GM12878 (cell line): ENCODE measurements around the gene UNC93B1. TPM values are rescaled to one million over a fixed set of nuclear protein-coding genes. Genes with fewer than 3 reads are reported as not detected.

Experiments
- BRCA1 ChIP-seq: IDR thresholded peaks from 2 replicates; pipeline ENCODE4 v1.6.1; 2011; ENCODE audit warnings: low read depth, low read length, improper control_type of control experiment
- CBX3 ChIP-seq: fragments of 200-600 bp; sonication (generic); IDR thresholded peaks from 2 replicates; pipeline ENCODE4 v1.6.1; 2016; ENCODE audit warnings: low read depth, borderline replicate concordance
- NR2C2 ChIP-seq: IDR thresholded peaks from 2 replicates; pipeline ENCODE4 v1.6.1; 2011; ENCODE audit warnings: borderline replicate concordance, low read depth; ENCODE audit not compliant: control insufficient read depth, insufficient read length
- PML ChIP-seq: IDR thresholded peaks from 2 replicates; pipeline ENCODE4 v1.6.1; 2012; ENCODE audit warnings: low read length, inconsistent platforms
- POLR2A ChIP-seq: IDR thresholded peaks from 2 replicates; pipeline ENCODE4 v1.6.1; 2011; ENCODE audit warnings: low read depth, mild to moderate bottlenecking, low read length
- RBBP5 ChIP-seq: fragments of 200-600 bp; sonication (generic); conservative IDR thresholded peaks from 2 replicates; pipeline ENCODE4 v1.6.1; 2016
- RCOR1 ChIP-seq: conservative IDR thresholded peaks from 2 replicates; pipeline ENCODE4 v1.6.1; 2012; ENCODE audit warnings: low read depth, low read length, improper control_type of control experiment
- RUNX3 ChIP-seq: IDR thresholded peaks from 2 replicates; pipeline ENCODE4 v1.6.1; 2012; ENCODE audit warnings: low read length, inconsistent platforms
- SRF ChIP-seq, 2 experiments: IDR thresholded peaks; 2 replicates each; pipeline ENCODE4 v1.6.1; 2011; ENCODE audit warnings: low read depth in 2 of 2, low read length in 2 of 2, mild to moderate bottlenecking in 1 of 2, moderate library complexity in 1 of 2
- polyA plus RNA-seq, 11 experiments: library from polyadenylated mRNA; depleted of rRNA in 4 of 11; unstranded in 6 of 11; stranded (reverse) in 5 of 11; fragments of >200 nt; fragmentation: Nextera tagmentation in 4 of 11; fragmentation: Illumina TruSeq in 1 of 11; extraction: Ambion mirVana in 4 of 11; extraction: Trizol in 1 of 11; gene quantifications; 1 replicate in 1 of 11; 2 replicates in 10 of 11; pipeline versions ENCODE4 v1.2.1 to v1.2.3, GENCODE V29; 2011 to 2016; ENCODE audit warnings: inconsistent platforms in 2 of 11, missing spikeins in 2 of 11, low read depth in 1 of 11
- total RNA-seq, 4 experiments: library from RNA; depleted of rRNA in 3 of 4; stranded (reverse); fragments of >200 nt in 3 of 4; fragmentation: Illumina TruSeq in 1 of 4; extraction: Trizol in 1 of 4; gene quantifications; 2 replicates each; pipeline versions ENCODE4 v1.2.1 to v1.2.3, GENCODE V29; 2013 to 2021
- TF ChIP-seq, protein P1 (sequence below): IDR thresholded peaks from 2 replicates; pipeline ENCODE4 v1.6.1; 2012; ENCODE audit warnings: low read depth, low read length, improper control_type of control experiment
- TF ChIP-seq, protein P2 (sequence below): fragments of 450-650 bp; IDR thresholded peaks from 2 replicates; pipeline ENCODE4 v1.6.1; 2017; ENCODE audit warnings: antibody characterized with exemption, mild to moderate bottlenecking, moderate library complexity
- TF ChIP-seq, protein P3 (sequence below): fragments of 450-650 bp; formaldehyde crosslinking; IDR thresholded peaks from 2 replicates; pipeline ENCODE4 v1.4.0; 2022; ENCODE audit warnings: mild to moderate bottlenecking, moderate library complexity
- TF ChIP-seq, protein P4 (sequence below): fragments of 450-650 bp; IDR thresholded peaks from 2 replicates; pipeline ENCODE4 v1.6.1; 2017; ENCODE audit warnings: mild to moderate bottlenecking, moderate library complexity
- TF ChIP-seq, protein P5 (sequence below), 3 experiments: IDR thresholded peaks in 2 of 3; conservative IDR thresholded peaks in 1 of 3; 2 replicates each; pipeline ENCODE4 v1.5.1; 2011; ENCODE audit warnings: low read depth in 3 of 3, low read length in 3 of 3, mild to moderate bottlenecking in 3 of 3, control low read depth in 2 of 3, moderate library complexity in 2 of 3, inconsistent platforms in 1 of 3, mixed read lengths in 1 of 3; ENCODE audit not compliant: control insufficient read depth in 2 of 3, insufficient read depth in 1 of 3; ENCODE audit errors: extremely low read depth in 1 of 3

The UNC93B1 gene
- total and polyA plus RNA-seq, 10 of the 15 experiments (the other 5 are each of a cell fraction or from before 2014, with no cell fraction given): 1.3 to 79.7 (median 36.3) TPM

DNA sequence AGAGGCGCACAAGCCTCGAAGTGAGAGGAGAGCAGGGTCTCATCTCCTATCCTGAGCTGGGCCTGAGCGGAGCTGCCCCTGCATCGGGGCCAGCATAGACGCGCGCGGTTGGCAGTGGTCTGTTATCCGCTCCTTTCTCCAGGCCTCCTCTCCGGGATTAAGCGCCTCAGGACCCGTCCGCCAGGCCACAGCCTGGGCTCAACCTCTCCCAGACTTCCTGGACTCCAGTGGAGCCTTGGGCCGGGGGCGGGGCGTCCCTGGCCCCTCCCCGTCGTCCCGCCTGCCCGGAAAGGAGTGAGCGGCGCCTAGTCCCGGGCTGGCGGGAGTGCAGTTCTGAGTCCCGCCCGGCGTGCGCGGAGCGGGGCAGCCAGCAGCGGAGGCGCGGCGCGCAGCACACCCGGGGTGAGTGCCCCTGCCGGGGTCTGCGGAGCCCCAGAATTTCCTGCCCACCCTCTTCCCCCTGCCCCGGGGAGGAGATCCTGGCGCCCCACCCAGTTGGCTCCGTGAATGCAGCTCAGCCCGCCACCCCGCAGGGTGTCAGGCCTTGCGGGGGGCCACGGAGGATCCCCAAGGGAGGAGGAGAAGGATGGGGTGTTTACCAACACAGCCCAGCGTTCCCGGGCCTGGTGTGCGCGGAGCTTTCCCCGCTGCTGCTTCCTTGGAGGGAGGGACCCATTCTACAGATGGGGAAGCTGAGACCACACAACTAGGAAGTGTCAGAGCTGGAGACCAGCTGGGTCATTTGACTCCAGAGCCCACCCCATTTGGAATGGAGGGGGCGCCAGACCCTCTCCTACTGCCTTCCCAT lies 35.0 kb upstream of the UNC93B1 start, which contains the start of gene TCIRG1 (continued):
- TF ChIP-seq, protein P1, sequence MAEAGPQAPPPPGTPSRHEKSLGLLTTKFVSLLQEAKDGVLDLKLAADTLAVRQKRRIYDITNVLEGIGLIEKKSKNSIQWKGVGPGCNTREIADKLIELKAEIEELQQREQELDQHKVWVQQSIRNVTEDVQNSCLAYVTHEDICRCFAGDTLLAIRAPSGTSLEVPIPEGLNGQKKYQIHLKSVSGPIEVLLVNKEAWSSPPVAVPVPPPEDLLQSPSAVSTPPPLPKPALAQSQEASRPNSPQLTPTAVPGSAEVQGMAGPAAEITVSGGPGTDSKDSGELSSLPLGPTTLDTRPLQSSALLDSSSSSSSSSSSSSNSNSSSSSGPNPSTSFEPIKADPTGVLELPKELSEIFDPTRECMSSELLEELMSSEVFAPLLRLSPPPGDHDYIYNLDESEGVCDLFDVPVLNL: no peak
- TF ChIP-seq RBBP5: no peak
- TF ChIP-seq PML: peak; percentile 82; the same call in 1 of the 2 replicates
- TF ChIP-seq CBX3: no peak
- TF ChIP-seq, protein P2, sequence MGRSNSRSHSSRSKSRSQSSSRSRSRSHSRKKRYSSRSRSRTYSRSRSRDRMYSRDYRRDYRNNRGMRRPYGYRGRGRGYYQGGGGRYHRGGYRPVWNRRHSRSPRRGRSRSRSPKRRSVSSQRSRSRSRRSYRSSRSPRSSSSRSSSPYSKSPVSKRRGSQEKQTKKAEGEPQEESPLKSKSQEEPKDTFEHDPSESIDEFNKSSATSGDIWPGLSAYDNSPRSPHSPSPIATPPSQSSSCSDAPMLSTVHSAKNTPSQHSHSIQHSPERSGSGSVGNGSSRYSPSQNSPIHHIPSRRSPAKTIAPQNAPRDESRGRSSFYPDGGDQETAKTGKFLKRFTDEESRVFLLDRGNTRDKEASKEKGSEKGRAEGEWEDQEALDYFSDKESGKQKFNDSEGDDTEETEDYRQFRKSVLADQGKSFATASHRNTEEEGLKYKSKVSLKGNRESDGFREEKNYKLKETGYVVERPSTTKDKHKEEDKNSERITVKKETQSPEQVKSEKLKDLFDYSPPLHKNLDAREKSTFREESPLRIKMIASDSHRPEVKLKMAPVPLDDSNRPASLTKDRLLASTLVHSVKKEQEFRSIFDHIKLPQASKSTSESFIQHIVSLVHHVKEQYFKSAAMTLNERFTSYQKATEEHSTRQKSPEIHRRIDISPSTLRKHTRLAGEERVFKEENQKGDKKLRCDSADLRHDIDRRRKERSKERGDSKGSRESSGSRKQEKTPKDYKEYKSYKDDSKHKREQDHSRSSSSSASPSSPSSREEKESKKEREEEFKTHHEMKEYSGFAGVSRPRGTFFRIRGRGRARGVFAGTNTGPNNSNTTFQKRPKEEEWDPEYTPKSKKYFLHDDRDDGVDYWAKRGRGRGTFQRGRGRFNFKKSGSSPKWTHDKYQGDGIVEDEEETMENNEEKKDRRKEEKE: no peak
- TF ChIP-seq, protein P3, sequence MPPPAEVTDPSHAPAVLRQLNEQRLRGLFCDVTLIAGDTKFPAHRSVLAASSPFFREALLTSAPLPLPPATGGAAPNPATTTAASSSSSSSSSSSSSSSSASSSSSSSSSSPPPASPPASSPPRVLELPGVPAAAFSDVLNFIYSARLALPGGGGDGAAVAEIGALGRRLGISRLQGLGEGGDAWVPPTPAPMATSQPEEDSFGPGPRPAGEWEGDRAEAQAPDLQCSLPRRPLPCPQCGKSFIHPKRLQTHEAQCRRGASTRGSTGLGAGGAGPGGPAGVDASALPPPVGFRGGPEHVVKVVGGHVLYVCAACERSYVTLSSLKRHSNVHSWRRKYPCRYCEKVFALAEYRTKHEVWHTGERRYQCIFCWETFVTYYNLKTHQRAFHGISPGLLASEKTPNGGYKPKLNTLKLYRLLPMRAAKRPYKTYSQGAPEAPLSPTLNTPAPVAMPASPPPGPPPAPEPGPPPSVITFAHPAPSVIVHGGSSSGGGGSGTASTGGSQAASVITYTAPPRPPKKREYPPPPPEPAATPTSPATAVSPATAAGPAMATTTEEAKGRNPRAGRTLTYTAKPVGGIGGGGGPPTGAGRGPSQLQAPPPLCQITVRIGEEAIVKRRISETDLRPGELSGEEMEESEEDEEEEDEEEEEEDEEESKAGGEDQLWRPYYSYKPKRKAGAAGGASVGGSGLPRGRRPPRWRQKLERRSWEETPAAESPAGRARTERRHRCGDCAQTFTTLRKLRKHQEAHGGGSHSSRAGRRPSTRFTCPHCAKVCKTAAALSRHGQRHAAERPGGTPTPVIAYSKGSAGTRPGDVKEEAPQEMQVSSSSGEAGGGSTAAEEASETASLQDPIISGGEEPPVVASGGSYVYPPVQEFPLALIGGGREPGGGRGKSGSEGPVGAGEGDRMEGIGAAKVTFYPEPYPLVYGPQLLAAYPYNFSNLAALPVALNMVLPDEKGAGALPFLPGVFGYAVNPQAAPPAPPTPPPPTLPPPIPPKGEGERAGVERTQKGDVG (CRISPR knock-in tag): no peak
- TF ChIP-seq, protein P4, sequence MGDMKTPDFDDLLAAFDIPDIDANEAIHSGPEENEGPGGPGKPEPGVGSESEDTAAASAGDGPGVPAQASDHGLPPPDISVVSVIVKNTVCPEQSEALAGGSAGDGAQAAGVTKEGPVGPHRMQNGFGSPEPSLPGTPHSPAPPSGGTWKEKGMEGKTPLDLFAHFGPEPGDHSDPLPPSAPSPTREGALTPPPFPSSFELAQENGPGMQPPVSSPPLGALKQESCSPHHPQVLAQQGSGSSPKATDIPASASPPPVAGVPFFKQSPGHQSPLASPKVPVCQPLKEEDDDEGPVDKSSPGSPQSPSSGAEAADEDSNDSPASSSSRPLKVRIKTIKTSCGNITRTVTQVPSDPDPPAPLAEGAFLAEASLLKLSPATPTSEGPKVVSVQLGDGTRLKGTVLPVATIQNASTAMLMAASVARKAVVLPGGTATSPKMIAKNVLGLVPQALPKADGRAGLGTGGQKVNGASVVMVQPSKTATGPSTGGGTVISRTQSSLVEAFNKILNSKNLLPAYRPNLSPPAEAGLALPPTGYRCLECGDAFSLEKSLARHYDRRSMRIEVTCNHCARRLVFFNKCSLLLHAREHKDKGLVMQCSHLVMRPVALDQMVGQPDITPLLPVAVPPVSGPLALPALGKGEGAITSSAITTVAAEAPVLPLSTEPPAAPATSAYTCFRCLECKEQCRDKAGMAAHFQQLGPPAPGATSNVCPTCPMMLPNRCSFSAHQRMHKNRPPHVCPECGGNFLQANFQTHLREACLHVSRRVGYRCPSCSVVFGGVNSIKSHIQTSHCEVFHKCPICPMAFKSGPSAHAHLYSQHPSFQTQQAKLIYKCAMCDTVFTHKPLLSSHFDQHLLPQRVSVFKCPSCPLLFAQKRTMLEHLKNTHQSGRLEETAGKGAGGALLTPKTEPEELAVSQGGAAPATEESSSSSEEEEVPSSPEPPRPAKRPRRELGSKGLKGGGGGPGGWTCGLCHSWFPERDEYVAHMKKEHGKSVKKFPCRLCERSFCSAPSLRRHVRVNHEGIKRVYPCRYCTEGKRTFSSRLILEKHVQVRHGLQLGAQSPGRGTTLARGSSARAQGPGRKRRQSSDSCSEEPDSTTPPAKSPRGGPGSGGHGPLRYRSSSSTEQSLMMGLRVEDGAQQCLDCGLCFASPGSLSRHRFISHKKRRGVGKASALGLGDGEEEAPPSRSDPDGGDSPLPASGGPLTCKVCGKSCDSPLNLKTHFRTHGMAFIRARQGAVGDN: peak; percentile 44; the same call in 1 of the 2 replicates
- peak; percentile 46 for TF ChIP-seq RUNX3
- TF ChIP-seq NR2C2: no peak
- no peak for TF ChIP-seq SRF (IDR thresholded peaks at IDR 0.05; ENCODE audit: low read depth in 2 of 2, low read length in 2 of 2)
- peak; percentile 91 for TF ChIP-seq POLR2A
- TF ChIP-seq, protein P5, sequence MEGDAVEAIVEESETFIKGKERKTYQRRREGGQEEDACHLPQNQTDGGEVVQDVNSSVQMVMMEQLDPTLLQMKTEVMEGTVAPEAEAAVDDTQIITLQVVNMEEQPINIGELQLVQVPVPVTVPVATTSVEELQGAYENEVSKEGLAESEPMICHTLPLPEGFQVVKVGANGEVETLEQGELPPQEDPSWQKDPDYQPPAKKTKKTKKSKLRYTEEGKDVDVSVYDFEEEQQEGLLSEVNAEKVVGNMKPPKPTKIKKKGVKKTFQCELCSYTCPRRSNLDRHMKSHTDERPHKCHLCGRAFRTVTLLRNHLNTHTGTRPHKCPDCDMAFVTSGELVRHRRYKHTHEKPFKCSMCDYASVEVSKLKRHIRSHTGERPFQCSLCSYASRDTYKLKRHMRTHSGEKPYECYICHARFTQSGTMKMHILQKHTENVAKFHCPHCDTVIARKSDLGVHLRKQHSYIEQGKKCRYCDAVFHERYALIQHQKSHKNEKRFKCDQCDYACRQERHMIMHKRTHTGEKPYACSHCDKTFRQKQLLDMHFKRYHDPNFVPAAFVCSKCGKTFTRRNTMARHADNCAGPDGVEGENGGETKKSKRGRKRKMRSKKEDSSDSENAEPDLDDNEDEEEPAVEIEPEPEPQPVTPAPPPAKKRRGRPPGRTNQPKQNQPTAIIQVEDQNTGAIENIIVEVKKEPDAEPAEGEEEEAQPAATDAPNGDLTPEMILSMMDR (IDR thresholded peaks at IDR 0.05 in 2 of 3, conservative IDR thresholded peaks at IDR 0.05 in 1 of 3; ENCODE audit: control insufficient read depth in 2 of 3, extremely low read depth in 1 of 3, insufficient read depth in 1 of 3, low read depth in 3 of 3, low read length in 3 of 3): no peak
- TF ChIP-seq RCOR1: 0 out of 2 replicates have a peak, but pooled peaks have one; percentile 43
- TF ChIP-seq BRCA1: no peak
